ENCODE results near the gene CHRM2.

- TF ChIP-seq CTCF (IDR thresholded peaks at IDR 0.05; ENCODE audit: low read depth, low read length, poor library complexity, severe bottlenecking) (no peak), EZH2phosphoT487 (IDR thresholded peaks at IDR 0.05; ENCODE audit: borderline replicate concordance, low read length) (no peak)
Observed at GRCh38 chr7:137036768-137037167, 168.3 kb downstream of the CHRM2 start.
